HEK293T (cell line): Measurements from ENCODE around the gene RAD51B.

Experiments
- CTCF ChIA-PET: fragments of 350-600 bp; formaldehyde crosslinking; extraction: SDS; loops from one replicate; lab custom pipeline; 2021; ENCODE audit warnings: antibody characterized with exemption, inconsistent platforms; lab: Yijun Ruan, JAX
- POLR2A ChIA-PET: fragments of 350-600 bp; formaldehyde crosslinking; extraction: SDS; loops from one replicate; lab custom pipeline; 2020; ENCODE audit warnings: antibody characterized with exemption, inconsistent platforms; lab: Yijun Ruan, JAX
- DNase-seq: peaks from one replicate; pipeline ENCODE4 v3.0.0; 2012; ENCODE audit warnings: mixed read lengths; ENCODE audit errors: extremely low spot score
- ARNT ChIP-seq: fragments of 450-650 bp; IDR thresholded peaks from 2 replicates; pipeline ENCODE4 v1.6.1; 2017; ENCODE audit warnings: mild to moderate bottlenecking
- BHLHE40 ChIP-seq: fragments of 450-650 bp; IDR thresholded peaks from 2 replicates; pipeline ENCODE4 v1.6.1; 2016; ENCODE audit warnings: mild to moderate bottlenecking, moderate library complexity, borderline replicate concordance
- CTBP1 ChIP-seq: fragments of 450-650 bp; IDR thresholded peaks from 2 replicates; pipeline ENCODE4 v1.6.1; 2016; ENCODE audit warnings: borderline replicate concordance
- ELF4 ChIP-seq: fragments of 450-650 bp; IDR thresholded peaks from 2 replicates; pipeline ENCODE4 v1.6.1; 2017; ENCODE audit warnings: antibody characterized with exemption
- FOXA1 ChIP-seq: fragments of 450-650 bp; IDR thresholded peaks from 2 replicates; pipeline ENCODE4 v1.6.1; 2016; ENCODE audit warnings: mild to moderate bottlenecking
- FOXK2 ChIP-seq: fragments of 450-650 bp; IDR thresholded peaks from 2 replicates; pipeline ENCODE4 v1.6.1; 2016; ENCODE audit warnings: mild to moderate bottlenecking
- FOXM1 ChIP-seq: fragments of 450-650 bp; IDR thresholded peaks from 2 replicates; pipeline ENCODE4 v1.6.1; 2017; ENCODE audit warnings: mild to moderate bottlenecking, borderline replicate concordance
- HDGF ChIP-seq: fragments of 450-650 bp; IDR thresholded peaks from 2 replicates; pipeline ENCODE4 v1.6.1; 2017; ENCODE audit warnings: antibody characterized with exemption, borderline replicate concordance
- L3MBTL2 ChIP-seq: fragments of 450-650 bp; conservative IDR thresholded peaks from 2 replicates; pipeline ENCODE4 v1.6.1; 2016; ENCODE audit warnings: mild to moderate bottlenecking
- LEF1 ChIP-seq: fragments of 450-650 bp; IDR thresholded peaks from 2 replicates; pipeline ENCODE4 v1.6.1; 2017; ENCODE audit warnings: mild to moderate bottlenecking, borderline replicate concordance
- NFRKB ChIP-seq: fragments of 450-650 bp; IDR thresholded peaks from 2 replicates; pipeline ENCODE4 v1.6.1; 2016; ENCODE audit warnings: mild to moderate bottlenecking, moderate library complexity
- PKNOX1 ChIP-seq: fragments of 450-650 bp; IDR thresholded peaks from 2 replicates; pipeline ENCODE4 v1.6.1; 2016
- SP1 ChIP-seq: fragments of 450-650 bp; IDR thresholded peaks from 2 replicates; pipeline ENCODE4 v1.6.1; 2017
- SUZ12 ChIP-seq: fragments of 450-650 bp; IDR thresholded peaks from 2 replicates; pipeline ENCODE4 v1.6.1; 2016; ENCODE audit warnings: mild to moderate bottlenecking
- TARDBP ChIP-seq: fragments of 450-650 bp; IDR thresholded peaks from 2 replicates; pipeline ENCODE4 v1.6.1; 2016
- ZNF384 ChIP-seq: fragments of 450-650 bp; IDR thresholded peaks from 2 replicates; pipeline ENCODE4 v1.6.1; 2016

The RAD51B gene

GRCh38 chr14:68686205-68686465 lies 866.6 kb downstream of the RAD51B start:
- DNase-seq: no peak
- ChIA-PET POLR2A (no interaction called here), CTCF (no interaction called here)
- TF ChIP-seq SUZ12 (no peak), TARDBP (no peak), BHLHE40 (no peak), FOXK2 (no peak), NFRKB (no peak), PKNOX1 (no peak), SP1 (no peak), ZNF384 (no peak), LEF1 (no peak), FOXM1 (no peak), ELF4 (no peak), HDGF (no peak), CTBP1 (no peak), FOXA1 (no peak), L3MBTL2 (no peak), ARNT (no peak)

- ChIA-PET POLR2A (no interaction called here), CTCF (no interaction called here)
- TF ChIP-seq FOXM1: no peak
- no peak for DNase-seq
Observed at GRCh38 chr14:68686724-68687123, 867.1 kb downstream of the RAD51B start.

GRCh38 chr14:68687746-68688145 lies 868.2 kb downstream of the RAD51B start:
- DNase-seq: no peak
- ChIA-PET POLR2A (no interaction called here), CTCF (no interaction called here)
- TF ChIP-seq TARDBP (no peak), PKNOX1 (no peak), NFRKB (no peak), BHLHE40 (no peak), ZNF384 (no peak), HDGF (no peak)

DNA sequence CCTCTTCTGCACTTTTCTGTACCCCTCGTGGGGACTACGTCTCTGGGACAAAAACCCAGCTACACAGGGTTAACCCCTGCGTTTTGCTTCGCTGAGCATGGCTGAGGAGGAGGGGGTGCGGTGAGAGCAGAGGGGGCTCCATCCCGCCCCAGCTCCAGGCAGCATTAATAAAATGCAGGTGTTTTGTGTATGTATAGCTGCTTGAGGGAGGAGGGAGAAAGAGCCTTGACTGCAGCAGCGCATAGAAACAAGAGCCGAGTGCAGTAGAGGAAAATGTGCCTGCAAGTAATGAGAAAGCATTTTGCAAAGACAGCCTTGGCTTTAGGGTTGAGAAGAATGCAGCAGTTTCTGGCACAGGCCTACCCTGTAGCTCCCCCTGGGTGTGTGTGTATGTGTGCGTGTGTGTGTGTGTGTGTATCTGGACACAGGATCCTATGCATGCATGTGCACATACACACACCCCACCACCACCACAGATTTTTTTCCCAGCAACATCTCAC lies 869.3 kb downstream of the RAD51B start:
- TF ChIP-seq L3MBTL2 (no peak), SUZ12 (no peak), BHLHE40 (no peak), CTBP1 (no peak), ARNT (no peak), NFRKB (no peak), ZNF384 (no peak), TARDBP (no peak)
- no peak for DNase-seq
- ChIA-PET POLR2A (interaction anchor here (0.7 kb wide), 1 partner anchor 24 kb away, joined by 3 read pairs; no protein-coding TSS in a partner anchor), CTCF (interaction anchor here (0.6 kb wide), 1 partner anchor 224 kb away, joined by 3 read pairs; no protein-coding TSS in a partner anchor)

- no peak for DNase-seq
- CTCF ChIA-PET: no interaction called here
- TF ChIP-seq CTBP1 (no peak), ELF4 (no peak), LEF1 (no peak), SP1 (no peak), HDGF (no peak), FOXK2 (no peak), TARDBP (no peak), L3MBTL2 (no peak), FOXM1 (no peak), ARNT (no peak), SUZ12 (no peak), BHLHE40 (no peak), ZNF384 (no peak), FOXA1 (no peak), NFRKB (no peak), PKNOX1 (no peak)
- POLR2A ChIA-PET: no interaction called here
Observed at GRCh38 chr14:68689511-68689910, 869.9 kb downstream of the RAD51B start.

GRCh38 chr14:68690089-68690958 lies 870.7 kb downstream of the RAD51B start:
- POLR2A ChIA-PET: no interaction called here
- DNase-seq: no peak
- TF ChIP-seq HDGF (no peak), FOXA1 (no peak)
- CTCF ChIA-PET: no interaction called here
